Activated T-cell treated with anti-CD3 and anti-CD28 coated beads for 1 hour (primary cell): ENCODE measurements around the gene ADGRB2.

Experiments
- DNase-seq: peaks from one replicate; pipeline ENCODE4 v3.0.0-alpha.2; 2020; ENCODE audit warnings: low read depth

The ADGRB2 gene

DNA sequence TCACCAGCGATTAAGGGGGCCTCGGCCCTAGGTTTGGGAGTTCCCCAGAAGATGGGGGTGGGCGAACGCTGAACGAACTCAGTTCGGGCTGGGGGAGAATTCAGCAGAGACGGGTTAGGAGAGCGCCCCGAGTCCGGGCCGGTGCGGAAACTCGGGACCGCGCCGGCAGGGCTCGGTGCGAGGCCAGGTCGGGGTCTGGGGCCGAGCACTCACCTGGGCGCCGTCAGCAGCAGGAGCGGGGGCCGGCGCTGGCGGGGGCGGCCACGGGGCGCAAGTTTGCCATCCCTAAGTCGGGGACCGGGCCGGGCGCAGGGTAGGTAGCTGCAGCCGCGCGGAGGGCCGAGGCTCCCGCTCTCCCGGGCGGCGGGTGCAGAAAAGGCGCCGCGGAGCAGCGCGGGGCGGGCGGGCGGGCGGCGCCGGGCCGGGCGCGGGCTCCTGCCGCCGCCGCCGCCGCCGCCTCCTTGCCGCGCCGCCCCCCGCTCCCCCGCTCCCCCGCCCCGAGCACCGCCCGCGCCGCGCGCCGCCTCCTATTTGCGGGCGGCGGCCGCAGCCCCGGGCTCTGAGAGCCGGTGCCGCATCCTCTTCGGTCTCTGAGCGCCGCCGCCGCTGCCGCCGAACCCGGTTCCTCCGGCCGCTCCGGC lies 349 bp downstream of the ADGRB2 start:
- no peak for DNase-seq

DNA sequence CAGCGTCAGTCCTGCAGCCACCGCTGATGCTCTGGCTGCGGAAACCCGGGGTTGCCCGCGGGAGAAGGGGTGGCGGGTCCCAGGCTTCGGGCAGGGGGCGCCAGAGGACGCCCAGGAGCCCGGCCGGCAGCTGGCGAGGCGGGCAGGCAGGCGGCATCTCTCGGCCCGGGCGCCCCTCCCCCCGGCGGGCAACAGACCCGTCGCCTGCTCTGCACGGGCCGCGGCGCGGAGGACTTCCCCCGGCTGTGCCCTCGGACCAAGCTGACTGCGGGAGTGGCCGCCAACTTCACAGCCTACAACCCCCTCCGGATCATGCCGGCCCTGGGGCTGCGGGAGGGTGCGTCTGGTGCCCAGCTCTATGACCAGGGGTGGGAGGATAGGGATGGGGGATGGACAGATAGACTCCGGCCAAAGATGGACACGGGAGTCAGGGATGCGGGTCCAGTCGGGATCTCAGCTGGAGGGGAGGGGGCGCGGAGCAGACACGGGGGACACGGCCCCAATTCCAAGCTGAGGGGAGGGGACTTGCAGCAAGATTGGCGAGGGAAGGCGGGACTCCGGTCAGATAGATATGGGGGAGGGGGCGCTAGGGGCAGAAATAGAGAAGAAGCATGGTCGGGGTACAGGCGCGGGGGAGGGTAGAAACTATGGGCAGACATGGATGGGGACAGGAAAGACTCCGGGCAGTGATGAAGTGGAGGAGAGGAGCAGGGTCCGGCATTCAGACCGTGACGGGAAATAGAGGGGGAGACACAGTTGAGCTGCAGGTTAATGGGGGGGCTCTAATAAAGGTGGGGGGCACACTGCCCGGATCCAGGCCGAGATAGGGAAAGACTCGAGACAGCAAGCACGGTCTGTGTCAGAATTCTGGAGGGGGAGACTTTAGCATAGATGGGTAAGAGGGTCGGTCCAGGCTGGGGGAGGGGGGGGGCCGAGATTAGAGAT lies 1.1 kb downstream of the ADGRB2 start:
- peak; percentile 57 for DNase-seq

DNA sequence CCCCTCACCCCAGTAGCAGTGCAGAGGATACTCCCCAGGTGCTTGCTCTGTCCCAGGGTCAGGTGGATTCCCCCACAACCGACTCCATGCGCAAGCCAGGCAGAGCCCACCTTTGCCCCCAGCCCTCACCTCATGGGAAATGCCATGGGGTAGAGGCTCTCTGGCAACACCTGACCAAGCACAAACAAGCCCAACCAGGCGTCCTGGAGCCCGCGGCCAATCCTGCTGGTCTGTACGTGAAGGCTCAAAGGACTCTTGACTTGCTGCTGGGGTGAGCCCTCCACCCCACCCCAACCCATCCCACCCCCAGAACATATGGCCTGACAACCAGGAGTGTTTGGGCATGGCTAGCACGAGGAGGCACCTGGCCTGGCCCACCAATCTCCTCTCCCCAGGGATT lies 1.8 kb downstream of the ADGRB2 start:
- DNase-seq, result no peak

DNA sequence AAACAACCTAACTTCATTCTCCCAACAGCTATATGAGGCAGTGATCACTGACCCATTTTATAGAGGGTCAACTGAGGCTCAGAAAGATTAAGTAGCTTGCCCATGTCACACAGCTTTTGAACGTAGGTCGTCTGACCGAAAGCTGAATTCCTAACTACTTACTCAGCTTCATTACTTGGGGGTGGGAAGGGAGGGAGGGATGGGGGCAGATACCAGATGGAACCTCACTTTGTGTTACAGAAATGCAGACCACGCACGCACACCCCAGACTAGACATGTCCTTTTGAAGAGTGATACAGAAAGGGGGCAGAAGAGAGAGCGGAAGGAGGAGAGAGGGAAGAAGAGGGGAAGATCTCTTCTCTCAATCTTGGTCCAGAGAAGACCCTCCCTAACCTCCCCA lies 2.3 kb downstream of the ADGRB2 start:
- DNase-seq, result no peak

DNA sequence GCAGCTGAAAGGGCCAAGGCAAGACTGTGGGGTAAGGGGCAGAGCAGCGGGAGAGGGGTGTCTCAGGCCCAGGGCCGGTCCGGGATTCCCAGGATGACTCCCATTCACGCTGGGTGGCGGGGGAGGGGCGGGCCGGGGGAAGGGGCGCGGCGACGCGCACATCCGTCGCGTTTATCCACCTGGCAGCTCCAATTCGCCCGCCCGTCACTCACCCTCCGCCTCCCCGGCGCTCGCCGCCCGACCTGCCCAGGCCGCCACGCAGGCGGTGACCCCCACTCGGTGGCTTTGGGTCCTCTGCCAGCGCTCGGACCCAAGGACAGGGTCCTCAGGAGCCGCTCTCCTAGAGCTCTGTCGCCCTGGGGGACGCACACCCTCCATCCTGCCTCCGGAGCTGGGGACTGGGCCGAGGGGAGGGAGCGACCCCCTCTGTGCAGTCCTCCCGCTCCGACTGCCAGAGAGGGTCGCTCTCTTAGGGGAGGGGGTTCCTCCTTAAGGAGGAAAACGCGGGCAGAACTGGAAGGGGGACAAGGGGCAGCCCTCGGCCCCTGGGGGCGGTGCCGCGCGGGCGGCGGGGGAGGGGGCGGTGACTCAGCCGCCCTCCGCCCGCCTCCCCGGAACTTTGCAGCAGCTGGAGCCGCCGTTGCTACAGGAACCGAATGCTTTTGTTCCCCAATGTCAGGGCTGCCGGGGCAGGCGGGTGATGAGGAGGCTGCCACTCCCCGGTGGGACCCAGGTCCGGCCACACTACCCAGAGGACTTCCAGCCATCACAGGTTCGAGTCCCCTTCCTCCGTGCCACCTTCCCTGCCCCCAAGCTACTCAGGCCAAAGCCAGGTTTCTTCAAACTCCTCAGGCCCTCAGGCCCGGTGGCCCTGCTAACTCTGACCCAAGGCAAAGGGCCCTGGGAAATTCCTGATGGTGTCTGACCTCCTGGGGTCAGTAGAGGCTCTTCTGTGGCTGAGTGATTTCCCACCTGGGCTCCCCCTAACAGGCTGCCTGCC lies 3.4 kb downstream of the ADGRB2 start:
- peak; percentile 57 for DNase-seq

DNA sequence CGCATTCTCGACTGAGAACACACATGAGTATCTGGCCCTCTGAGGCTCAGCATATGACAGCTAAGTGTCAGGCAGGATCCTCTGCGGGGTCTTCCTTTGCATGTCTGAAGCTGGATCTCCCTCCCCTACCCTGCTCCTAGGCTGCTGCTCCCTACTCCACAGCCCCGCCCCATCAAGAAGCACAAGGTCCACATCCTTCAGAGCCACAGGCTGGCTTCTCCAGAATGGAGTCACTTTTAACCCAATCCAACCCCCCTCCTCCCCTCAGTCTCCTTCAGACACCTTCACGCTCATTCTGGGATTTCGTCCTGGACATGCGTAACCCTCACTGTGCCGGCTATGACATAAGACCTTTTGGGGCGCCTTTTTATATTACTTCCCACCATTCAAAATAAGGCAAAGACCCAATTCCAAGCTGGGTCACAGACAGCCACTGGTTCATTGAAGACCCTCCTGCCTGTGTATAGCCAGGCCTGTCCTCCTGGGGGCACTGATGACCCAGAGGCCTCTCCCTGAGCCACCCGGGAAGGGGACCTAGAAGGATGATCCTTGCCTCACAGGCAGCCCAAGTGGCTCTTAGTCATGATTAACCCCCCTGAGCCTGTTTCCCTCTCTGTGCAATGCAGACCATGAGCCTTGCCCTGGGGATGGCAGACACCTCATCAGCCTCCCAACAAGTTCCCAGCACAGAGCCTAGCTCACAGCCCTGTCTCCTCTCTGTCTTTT lies 4.7 kb downstream of the ADGRB2 start:
- no peak for DNase-seq

DNA sequence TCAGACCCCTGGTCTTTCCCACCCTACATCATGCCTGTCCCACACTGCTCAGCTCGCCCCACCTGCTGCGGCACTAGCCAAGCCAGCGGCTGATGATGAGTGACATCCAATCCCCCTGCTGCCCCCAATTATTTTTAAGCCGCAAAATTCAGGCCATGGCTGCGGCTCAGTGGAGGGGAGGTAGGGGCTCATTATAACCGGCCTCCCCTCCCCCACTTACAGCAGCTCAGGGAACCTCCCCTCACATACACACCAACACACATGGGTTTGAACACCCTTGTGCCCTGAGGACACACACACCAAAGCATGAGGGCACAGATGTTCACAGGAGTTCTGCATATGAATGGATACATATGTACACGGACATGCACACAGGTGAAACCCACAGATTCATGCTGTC lies 5.3 kb downstream of the ADGRB2 start:
- DNase-seq, result no peak

DNA sequence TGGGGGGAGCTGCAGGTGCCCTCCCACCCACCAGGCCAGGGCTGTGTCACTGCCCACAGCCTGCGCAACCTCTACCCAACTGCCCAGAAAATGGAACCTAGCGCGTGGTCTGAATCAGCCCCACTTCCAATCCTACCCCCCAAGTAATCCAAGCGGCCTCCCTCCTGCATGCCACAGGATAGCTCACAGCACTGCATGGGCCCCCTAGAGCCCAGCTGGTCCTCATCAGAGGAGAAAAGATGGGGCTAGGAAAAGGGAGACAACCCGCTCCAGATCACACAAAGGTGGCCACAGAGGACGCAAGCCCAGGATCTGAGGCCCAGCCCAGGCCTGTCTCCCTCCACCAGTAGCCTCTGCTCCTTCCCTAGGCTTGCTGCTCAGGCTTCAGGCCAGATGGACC lies 6.2 kb downstream of the ADGRB2 start:
- DNase-seq, result no peak

DNA sequence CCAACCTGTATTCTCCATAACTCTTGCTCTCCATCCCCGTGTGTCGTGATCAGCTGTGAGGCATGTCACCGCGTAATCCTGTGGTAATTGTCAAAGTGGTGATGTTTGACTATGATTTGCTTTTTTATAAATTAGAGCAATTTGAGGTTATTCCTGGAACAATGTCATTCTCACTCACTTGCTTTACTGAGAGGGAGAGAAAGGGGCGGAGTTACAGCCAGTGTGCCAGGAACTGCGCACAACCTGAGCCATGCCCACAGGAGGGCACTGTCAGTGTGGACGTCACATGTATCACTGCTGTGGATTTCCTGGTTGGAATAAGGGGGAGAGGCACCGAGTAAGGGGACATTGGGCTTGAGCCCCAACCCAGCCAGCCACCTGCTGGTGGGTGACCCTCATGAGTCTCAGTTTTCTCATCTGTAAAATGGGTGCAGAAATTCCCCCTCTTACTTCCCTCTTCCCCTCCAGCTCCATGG lies 6.9 kb downstream of the ADGRB2 start:
- DNase-seq, result no peak

DNA sequence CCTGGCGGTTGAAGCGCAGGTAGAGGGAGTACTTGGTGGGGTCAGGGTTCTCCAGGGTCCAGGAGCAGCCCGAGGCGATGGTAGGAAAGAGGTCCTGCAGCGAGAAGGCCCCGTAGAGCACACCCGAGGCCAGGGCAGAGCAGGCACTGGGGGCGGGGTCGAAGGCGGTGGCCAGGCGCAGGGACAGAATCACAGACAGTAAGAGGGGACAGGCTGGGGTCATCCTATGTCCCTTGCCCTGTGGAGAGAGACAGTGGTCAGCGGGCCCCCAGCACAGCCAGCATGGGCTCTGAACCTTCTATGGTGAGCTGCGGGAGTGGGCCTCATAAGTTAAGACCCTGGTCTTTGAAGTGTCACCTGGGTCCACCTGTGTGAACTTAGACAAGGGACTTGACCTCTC lies 7.6 kb downstream of the ADGRB2 start:
- no peak for DNase-seq

DNA sequence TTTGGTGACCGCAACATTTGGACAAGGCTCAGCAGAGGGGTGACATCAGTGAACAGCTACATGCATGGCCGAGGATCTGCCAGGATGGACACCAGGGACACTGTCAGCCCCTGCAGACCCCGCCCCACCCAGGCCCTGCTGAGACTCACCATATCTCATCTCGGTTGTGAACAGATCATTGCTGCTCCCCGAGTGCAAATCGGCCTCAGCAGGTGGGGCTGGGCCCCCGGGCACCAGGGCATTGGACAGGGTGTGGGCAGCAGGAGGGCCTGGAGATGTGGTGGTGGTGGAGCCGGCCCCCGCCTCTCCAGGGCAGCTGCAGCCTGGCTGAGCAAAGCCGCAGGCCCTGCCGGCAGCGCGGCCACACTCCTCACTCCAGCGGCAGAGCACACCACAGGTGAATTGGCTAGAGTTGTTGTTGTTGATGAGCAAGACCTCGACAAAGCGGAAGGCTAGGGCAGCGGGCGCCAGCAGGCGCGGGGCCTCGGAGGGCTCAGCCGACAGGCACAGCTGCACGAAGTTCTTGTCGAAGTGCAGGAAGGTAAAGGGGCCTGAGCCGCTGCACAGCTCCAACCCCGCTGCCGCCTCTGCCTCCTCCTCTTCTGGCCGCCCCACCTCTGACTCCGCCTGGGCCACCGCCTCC lies 8.2 kb downstream of the ADGRB2 start:
- DNase-seq, result no peak

DNA sequence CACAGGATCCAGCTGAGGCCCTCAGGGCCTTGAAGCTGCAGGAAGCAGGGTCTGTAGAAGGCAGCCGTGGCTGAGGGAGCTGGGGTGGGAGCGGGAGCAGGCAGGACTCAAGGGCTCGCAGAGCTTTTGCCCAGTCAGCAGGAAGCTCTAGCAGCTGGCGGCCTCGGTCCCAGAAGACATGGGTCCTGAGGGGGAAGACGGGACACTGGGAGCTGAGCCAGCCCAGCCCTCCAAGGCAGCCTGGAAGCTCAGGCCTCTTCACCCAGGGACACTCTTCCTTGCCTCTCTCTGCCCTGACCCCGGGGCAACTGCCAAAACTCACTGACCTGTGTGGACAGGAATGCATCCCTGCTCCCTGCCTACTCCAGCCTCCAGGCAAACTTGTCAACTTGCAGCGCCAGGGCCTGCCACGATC lies 8.9 kb downstream of the ADGRB2 start:
- no peak for DNase-seq

DNA sequence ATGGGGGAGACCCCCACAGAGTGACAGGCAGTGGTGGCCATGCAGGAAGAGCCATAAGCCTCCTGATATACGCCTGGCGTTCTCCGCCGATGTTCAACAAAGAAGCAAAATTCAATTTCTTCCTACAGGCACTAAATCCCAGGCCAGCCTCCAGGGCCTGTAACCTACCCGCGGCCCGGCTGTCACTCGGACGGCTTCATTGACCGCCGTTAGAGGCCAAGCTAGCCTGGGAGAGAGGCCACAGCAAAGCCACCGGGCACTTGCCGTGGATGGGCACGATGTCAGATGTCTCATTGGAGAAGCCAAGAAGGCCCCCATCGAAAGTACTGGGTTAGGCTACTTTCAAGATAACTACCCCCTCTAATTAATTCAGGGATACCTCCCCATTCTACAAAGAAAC lies 9.7 kb downstream of the ADGRB2 start:
- no peak for DNase-seq

DNA sequence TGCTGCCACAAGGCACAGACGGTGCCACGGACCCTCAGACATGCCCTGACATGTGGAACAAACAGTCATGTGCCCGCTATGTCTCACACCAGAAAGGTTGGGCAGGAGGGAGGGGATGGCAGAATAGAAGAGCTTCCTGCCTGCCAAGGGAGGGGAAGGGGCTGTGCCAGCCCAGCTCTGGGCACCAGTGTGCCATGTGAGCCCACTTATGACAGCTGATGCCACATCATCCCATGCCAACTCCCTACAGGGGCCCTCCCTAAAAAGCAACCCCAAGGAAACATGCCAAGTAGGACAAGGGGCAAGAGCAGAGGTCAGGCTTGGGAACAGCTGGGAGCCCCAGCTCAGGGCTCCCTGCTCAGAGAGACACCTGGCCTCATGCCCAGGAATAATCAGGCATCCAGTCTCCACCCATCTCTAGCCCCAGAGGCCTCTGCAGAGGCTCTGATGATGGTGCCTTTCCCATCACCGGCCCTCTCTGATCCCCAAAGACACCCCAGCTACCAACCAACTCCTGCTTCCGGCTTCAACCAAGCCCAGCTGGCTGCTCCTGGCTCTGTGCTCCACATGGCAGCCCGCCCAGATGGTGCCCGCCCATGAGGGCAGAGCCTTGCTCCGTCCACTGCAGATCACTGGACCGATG lies 10.3 kb downstream of the ADGRB2 start:
- DNase-seq, result no peak

DNA sequence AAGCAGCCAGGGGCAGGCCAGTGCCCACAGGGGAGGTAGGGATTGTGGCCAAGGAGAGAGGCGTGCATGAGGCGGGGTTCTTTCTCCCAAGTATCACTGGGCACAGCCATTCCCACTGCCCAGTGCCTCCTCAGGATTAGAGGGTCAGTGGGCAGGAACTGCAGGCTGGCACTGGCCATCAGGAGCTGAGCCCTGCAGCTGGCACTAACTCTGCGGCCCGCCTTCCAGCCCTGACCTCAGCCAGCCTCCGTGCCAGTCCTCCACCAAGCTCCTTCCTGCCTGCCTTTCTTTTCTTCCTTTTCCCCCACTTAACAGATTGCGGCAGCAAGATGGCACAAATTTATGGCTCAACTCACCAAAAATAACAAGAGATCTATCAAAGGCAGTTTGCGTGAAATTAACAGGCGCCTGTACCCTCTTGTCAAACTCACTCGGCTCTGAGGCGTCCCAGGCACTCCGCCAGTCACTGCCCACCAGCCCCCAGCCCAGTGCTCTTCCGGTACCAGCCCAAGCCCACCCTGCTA lies 11.1 kb downstream of the ADGRB2 start:
- no peak for DNase-seq

DNA sequence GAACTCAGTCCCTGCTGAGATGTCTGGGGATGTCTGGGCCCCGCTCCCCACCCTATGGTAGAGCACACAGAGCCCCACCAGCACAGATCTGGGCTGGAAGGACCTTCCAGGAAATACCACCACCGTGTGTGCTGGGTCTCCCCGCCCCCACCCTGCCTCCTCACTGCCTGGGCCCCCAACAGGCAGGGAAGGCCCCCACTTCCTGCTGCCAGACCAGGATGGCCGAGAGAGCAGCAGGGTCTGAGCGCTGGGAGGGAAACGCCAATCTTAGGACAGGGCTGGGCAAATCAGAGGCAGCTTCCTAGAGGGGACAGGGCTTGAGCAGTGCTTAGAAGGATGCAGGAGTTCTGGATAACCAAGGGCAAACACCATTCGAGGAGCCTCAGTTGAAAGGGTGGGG lies 11.9 kb downstream of the ADGRB2 start:
- DNase-seq, result no peak

DNA sequence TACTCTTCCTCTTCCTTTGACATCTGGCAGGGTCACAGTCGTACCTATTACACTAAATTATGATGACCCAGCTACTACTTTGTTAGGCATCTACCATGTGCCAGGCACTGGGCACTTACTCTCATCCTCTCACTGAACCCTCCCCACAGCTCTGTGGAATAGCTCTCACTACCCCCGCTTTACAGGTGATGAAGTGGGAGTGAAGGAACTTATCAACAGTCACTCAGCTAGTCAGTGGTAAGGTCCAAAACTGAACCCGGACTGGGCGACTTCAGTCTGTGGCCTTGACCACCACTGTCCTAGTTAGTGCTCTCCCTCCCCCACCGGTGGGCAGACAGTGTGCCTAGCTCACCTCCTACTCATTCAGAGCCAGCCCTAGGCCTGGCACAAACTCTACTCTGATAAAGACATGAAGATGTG lies 12.3 kb downstream of the ADGRB2 start:
- no peak for DNase-seq

DNA sequence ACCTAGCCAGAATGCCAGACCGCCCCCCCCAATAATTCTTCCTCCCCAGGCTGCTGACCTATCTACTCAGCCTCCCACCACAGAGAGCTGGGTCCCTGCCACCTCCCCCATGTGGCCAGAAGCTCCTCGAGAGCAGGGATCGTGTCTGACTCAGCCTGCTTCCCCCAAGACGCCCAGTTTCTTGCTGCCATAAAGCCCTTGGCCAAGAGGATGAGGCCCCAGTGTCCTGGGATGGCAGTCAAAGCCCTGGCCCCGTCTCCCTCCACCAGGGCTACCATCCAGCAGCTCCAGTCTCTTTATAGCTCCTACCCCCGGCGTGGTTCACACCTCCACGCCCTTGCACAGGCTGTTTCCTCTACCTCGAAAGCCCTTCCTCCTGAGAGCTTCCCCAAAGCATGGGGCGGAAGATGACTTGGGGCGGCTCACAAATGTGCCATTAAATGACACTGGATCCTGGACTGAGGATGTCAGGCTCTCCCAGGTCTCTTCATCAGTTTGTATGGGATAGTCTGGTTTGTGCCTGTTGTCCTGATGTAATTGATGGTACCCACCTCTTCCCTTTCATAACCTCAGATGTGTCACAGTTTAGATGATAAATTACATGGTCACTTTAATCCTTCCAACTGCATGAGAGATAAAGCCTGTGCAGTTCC lies 13.2 kb downstream of the ADGRB2 start:
- no peak for DNase-seq
